Adrenal gland (tissue), 12 donors: Measurements from ENCODE around the gene FMNL2. TPM values are rescaled to one million over a fixed set of nuclear protein-coding genes. Genes with fewer than 3 reads are reported as not detected.

Source experiments
- DNase-seq, 7 donors: peaks; one replicate each; pipeline ENCODE4 v3.0.0-alpha.2; 2019 to 2020
- H3K27ac ChIP-seq, 5 donors: fragments of 200-600 bp; sonication (generic) in 4 of 5; 1 replicate in 3 of 5; 2 replicates in 2 of 5; pipeline versions ENCODE4 v1.5.1 to v1.8.0; 2016 to 2020; ENCODE audit warnings: mild to moderate bottlenecking in 1 of 5
- H3K27me3 ChIP-seq: fragments of 200-600 bp; 2 replicates; pipeline ENCODE4 v1.8.0; 2021
- H3K36me3 ChIP-seq, 2 donors: fragments of 200-600 bp; replicated peaks in 1 of 2; 1 replicate in 1 of 2; 2 replicates in 1 of 2; pipeline versions ENCODE4 v1.5.1 to v1.8.0; 2018 to 2022
- H3K4me1 ChIP-seq, 2 donors: fragments of 200-600 bp; replicated peaks in 1 of 2; 1 replicate in 1 of 2; 2 replicates in 1 of 2; pipeline versions ENCODE4 v1.5.1 to v1.8.0; 2018 to 2021
- H3K4me3 ChIP-seq, 4 donors: fragments of 200-600 bp; sonication (generic) in 3 of 4; one replicate each; pipeline ENCODE4 v1.5.1; 2016 to 2018
- H3K9me3 ChIP-seq, 3 donors: fragments of 200-600 bp; sonication (generic) in 1 of 3; replicated peaks in 1 of 3; 1 replicate in 2 of 3; 2 replicates in 1 of 3; pipeline versions ENCODE4 v1.5.1 to v1.8.0; 2016 to 2021
- CTCF ChIP-seq, 6 experiments: fragments of 450-650 bp in 4 of 6; fragments of 200-600 bp in 2 of 6; sonication (generic) in 1 of 6; IDR thresholded peaks; 1 replicate in 5 of 6; 2 replicates in 1 of 6; pipeline versions ENCODE4 v1.5.1 to v1.8.0; 2016 to 2021; ENCODE audit warnings: antibody characterized with exemption in 6 of 6, mild to moderate bottlenecking in 2 of 6, moderate library complexity in 1 of 6
- POLR2A ChIP-seq, 2 donors: fragments of 450-650 bp; IDR thresholded peaks; one replicate each; pipeline ENCODE4 v1.6.1; 2017; ENCODE audit warnings: antibody characterized with exemption in 2 of 2, mild to moderate bottlenecking in 2 of 2, moderate library complexity in 1 of 2
- WGBS, 4 donors: extraction: QIAGEN DNeasy Blood & Tissue Kit in 2 of 4; methylation state at CpG; one replicate each; pipeline versions ENCODE4 v1.1.5 to v1.1.7; 2013 to 2017; 5-methylcytosine and 5-hydroxymethylcytosine counted together
- intact Hi-C, 2 donors: fragments of 100-400 bp; cut with DNase I; formaldehyde crosslinking; loops; one replicate each; pipeline versions ENCODE4 v1.14.1 to v1.15.0; 2022 to 2023
- polyA plus RNA-seq, 3 donors: library from polyadenylated mRNA; stranded (reverse); fragments of 200-250 nt in 2 of 3; fragments of 350-450 nt in 1 of 3; fragmentation: Illumina TruSeq in 1 of 3; extraction: RNeasy Lipid Tissue Mini Kit (QIAGEN cat#74804) in 1 of 3; gene quantifications; one replicate each; pipeline ENCODE4 v1.2.3, GENCODE V29; 2013 to 2014
- total RNA-seq, 9 donors: library from RNA; depleted of rRNA in 4 of 9; stranded (reverse); fragments of >200 nt in 4 of 9; fragments of 120-200 nt in 1 of 9; fragmentation: NEBNext Ultra II Directional in 1 of 9; extraction: Animal tissue kit (Norgen Biotek cat#: 25700) in 1 of 9; gene quantifications; one replicate each; pipeline versions ENCODE4 v1.1.0 to v1.2.4, GENCODE V29; 2013 to 2023
- donor health status: healthy with polysubstance abuse.
- donor health status: Bipolar disorder and iron deficiency.
- donor health status: DM: yes; HTN: yes; CAD: no.
- donor health status: DM: no; HTN: no; CAD: no.
- donor health status: DM: no; HTN: no; CAD: no.
- donor health status: DM: yes; HTN: yes; CAD: no.

FMNL2 gene
- total and polyA plus RNA-seq, 12 donors = 23.5 to 54.2 (median 36.7) TPM

DNA sequence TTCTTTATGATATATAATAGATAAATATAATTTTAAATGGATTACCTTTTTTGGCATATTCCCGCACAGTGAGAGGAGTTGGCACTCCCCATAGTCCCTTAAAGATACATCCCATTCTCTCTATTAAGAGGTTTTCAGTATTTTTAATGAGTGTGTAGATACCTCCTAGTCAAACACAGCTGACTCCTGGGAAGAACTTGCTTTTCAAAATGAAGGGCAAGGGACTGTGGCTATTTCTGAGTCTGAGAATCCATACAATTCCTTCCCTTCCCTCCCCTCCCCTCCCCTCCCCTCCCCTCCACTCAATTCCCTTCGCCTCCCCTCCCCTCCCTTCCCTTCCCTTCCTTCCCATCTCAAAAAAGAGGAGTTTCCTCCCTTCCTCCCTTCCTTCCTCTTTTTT, 288.8 kb downstream of the FMNL2 start:
- intact Hi-C loops = loop anchor here in 1 of 2 donors (10.0 kb wide), 1 partner anchor 289 kb away; the partner anchor contains the start of gene FMNL2
- DNase-seq = no peak

DNA sequence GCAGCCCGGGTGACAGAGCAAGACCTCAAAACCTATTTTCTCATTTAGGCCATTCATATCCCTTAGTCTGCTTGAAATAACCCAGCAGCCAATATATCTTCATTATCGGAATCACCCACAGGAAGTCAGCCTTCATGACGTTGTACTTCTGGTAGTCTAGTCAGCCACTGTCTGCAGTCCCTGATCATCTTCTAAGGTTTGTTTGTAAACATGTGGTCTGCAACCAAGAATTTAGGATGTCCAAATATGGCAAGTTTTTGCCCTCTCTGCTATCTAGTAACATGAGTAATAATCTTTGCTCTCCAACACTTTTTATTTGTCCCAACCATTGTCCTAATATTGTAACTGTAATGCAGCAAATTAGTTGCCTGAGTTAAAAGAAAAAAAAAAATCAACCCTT, 289.8 kb downstream of the FMNL2 start:
- no peak overlapping the region for H3K4me3 ChIP-seq
- DNase-seq = peak in 1 of 7 donors; percentile 2
- intact Hi-C loops = loop anchor here in 1 of 2 donors (10.0 kb wide), 1 partner anchor 290 kb away; the partner anchor contains the start of gene FMNL2
- no peak overlapping the region for H3K27ac ChIP-seq
- H3K27me3 ChIP-seq = no peaks in the 10 kb centered on the region
- H3K36me3 ChIP-seq = peaks cover 0 to 7% of the 10 kb centered on the region in 2 donors
- no peaks in the 10 kb centered on the region for H3K9me3 ChIP-seq
- WGBS, 4 donors = 38 to 43% (median 39%) methylated on average over 3 of the region's 3 CpGs
- TF ChIP-seq POLR2A (IDR thresholded peaks at IDR 0.05) (no peak), CTCF (IDR thresholded peaks at IDR 0.05) (no peak)
- H3K4me1 ChIP-seq = peaks cover 10 to 22% of the 10 kb centered on the region in 2 donors

More for the DNA sequence above, 288.8 kb downstream of the FMNL2 start:
- TF ChIP-seq POLR2A (IDR thresholded peaks at IDR 0.05) = no peak
- TF ChIP-seq CTCF (IDR thresholded peaks at IDR 0.05) = no peak
- Histone ChIP-seq H3K9me3 (no peaks in the 10 kb centered on the region), H3K4me1 (peaks cover 10 to 22% of the 10 kb centered on the region in 2 donors), H3K36me3 (peaks cover 0 to 11% of the 10 kb centered on the region in 2 donors), H3K27me3 (no peaks in the 10 kb centered on the region), H3K4me3 (no peak overlapping the region), H3K27ac (no peak overlapping the region)
- WGBS, 4 donors = 95 to 100% (median 98%) methylated on average over 1 of the region's 2 CpGs

DNA sequence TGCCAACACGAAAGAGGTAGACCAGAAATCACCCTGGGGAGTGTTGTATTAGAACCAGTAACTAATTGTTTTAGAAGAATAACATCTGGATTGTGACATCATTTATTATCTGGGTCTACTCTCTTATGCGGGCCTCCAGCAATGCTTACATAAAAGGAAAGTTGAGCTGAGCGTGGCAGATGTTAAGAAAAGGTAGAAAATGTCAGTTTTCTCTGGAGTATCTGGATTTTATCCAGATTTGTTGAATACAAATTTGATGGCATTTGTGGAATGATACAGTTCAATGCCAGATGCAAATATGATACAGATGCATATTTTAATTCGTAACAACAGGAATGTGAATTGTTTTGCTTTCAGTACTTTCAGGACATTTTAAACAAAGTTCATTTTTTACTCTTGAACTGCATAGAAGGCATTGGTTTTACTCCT, 292.0 kb downstream of the FMNL2 start:
- 53 to 62% (median 56%) methylated on average over 4 of the region's 4 CpGs for WGBS, 4 donors
- H3K36me3 ChIP-seq = peaks cover 0 to 7% of the 10 kb centered on the region in 2 donors
- no peak for DNase-seq
- TF ChIP-seq POLR2A (IDR thresholded peaks at IDR 0.05) (no peak), CTCF (IDR thresholded peaks at IDR 0.05) (no peak)
- intact Hi-C loops = loop anchor here in 1 of 2 donors (10.0 kb wide), 1 partner anchor 292 kb away; the partner anchor contains the start of gene FMNL2
- no peak overlapping the region for H3K27ac ChIP-seq
- peaks cover 10 to 22% of the 10 kb centered on the region in 2 donors for H3K4me1 ChIP-seq
- no peak overlapping the region for H3K4me3 ChIP-seq
- no peaks in the 10 kb centered on the region for H3K27me3 ChIP-seq
- no peaks in the 10 kb centered on the region for H3K9me3 ChIP-seq

DNA sequence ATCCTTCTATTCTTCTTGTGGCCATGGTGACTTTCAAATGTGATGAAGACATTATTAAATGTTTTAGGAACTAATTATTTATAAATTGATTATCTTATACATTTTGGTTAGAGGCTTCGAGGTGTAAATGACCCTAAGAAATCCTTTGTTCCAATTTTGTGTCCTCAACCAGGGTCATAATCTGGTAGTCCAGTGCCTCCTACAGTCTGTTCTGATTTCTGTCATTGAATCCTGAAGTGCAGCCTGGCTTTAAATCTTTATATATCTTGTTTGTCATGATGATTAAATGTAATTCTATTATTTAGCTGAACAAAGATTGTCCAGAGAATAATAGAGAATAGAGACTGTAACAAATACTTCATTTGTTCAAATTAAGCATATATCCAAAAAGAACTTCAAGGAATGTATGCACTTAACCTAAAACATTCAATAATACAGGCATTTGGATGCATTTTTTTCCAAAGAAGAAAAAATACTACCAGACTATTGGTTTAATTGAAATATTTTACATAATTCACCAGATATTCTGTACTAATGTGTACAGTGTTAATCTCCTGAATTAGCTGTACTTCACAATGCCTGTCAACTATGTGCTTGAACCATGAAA, 292.5 kb downstream of the FMNL2 start:
- Histone ChIP-seq H3K27me3 (no peaks in the 10 kb centered on the region), H3K27ac (no peak overlapping the region), H3K4me1 (peaks cover 10 to 22% of the 10 kb centered on the region in 2 donors), H3K9me3 (no peaks in the 10 kb centered on the region), H3K36me3 (peaks cover 0 to 12% of the 10 kb centered on the region in 2 donors), H3K4me3 (no peak overlapping the region)
- peak; percentile 37 to 81 (median 67) for TF ChIP-seq CTCF (IDR thresholded peaks at IDR 0.05)
- no peak for TF ChIP-seq POLR2A (IDR thresholded peaks at IDR 0.05)
- WGBS, 4 donors = 0 to 7% (median 3%) methylated on average over 1 of the region's 1 CpG
- DNase-seq = peak in 1 of 7 donors; percentile 6
- intact Hi-C loops = loop anchor here in 1 of 2 donors (10.0 kb wide), 1 partner anchor 293 kb away; the partner anchor contains the start of gene FMNL2
